Measurements from ENCODE around the gene UBAC2.

DNA sequence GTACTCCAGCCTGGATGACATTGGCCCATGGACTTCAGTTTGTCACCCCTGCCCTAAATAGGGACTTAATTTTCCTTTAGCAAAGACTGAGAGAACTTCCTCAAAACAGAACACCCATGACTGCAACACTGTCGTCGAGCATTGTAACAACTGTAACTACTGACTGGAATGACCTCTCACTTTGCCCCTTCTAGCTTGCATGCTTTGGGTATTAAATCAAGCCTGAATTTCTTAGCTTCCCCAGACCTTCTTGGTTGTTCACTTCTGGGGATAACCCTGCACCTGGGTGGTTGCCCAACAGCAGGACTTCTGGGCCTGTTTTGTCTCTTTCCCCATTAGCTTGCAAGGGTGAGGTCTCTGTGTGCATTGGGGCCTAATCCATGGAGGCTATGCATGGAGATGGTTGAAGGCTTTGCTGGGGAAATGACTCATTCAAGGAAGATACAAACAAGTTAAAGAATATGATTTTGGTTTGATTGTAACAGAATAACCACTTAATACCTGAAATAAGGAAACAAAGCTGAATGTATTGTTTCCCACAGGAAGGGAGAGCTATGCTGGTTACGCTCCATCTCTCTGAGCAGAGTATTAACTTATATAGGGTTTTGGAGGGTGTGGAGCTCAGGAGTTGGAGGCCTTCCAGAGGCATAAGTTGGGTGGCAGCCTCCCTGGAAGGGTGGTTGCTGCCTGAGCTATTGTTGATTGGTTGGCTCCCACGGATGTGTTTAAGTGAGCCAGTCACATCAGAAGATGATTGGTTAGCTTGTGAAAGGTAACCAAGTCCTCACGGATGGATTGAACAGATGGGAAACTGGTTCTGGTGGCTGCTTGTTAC is 34.7 kb upstream of the UBAC2 start:
- no peak for TF ChIP-seq TAF1 (IDR thresholded peaks at IDR 0.05; ENCODE audit: low read depth, low read length)
- TF ChIP-seq POLR2A (IDR thresholded peaks at IDR 0.05; ENCODE audit: low read depth, low read length) = no peak
- TF ChIP-seq PAX5 (IDR thresholded peaks at IDR 0.05; ENCODE audit: insufficient read depth, low read length, severe bottlenecking) = no peak
- no peak for TF ChIP-seq POLR2AphosphoS5 (IDR thresholded peaks at IDR 0.05; ENCODE audit: low read depth, low read length)
- TF ChIP-seq SPI1 (IDR thresholded peaks at IDR 0.05; ENCODE audit: low read depth, low read length) = no peak
